Caki2 (cell line): Measurements from ENCODE around the gene AIDA. TPM values are rescaled to one million over a fixed set of nuclear protein-coding genes. Genes with fewer than 3 reads are reported as not detected.
"Not testable (repeated sequence)": the region's sequence is repeated elsewhere in the genome, so short reads cannot be mapped to it uniquely, and the experiment has no call there.

Experiments
- DNase-seq: peaks from one replicate; pipeline ENCODE4 v3.0.0-alpha.2; 2015; ENCODE audit warnings: low read depth
- in situ Hi-C: cut with HindIII; loops from 2 replicates; pipeline ENCODE4 v1.10.0; 2016; ENCODE audit warnings: low sequenced_read_pairs, low pct_unique_long_range_greater_than_20kb, mixed read lengths
- total RNA-seq: library from RNA; depleted of rRNA; stranded (reverse); fragments of >200 nt; shearing (Covaris generic); gene quantifications from 2 replicates; pipeline ENCODE4 v1.2.3, GENCODE V29; 2014; ENCODE audit warnings: low replicate concordance

AIDA gene
- total RNA-seq, 1 experiment from 2014 or later: 28.8 TPM

DNA sequence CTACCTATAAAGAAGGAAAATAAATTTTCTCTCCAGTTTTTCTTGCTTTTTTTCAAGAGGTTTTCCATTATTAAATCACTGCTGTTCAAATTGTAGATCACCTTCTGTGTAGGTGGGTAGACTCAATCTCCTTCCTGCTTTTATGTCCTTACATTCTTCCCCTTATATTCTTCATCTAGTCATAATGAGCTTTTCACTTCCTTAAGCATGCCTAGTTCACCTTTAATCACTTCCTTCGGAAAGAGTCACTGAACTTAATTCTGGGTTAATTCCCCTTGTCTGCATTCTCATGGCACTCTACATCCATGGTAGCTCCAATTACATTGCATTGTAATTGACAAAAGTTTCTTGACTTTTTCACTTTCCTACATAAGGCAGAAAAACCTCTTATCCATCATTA is 18.6 kb upstream of the AIDA start:
- in situ Hi-C loops: loop anchor here (25.0 kb wide), 1 partner anchor 356 kb away; no protein-coding TSS in a partner anchor

GRCh38 chr1:222728746-222729145 is 16.5 kb upstream of the AIDA start:
- no peak for DNase-seq
- in situ Hi-C loops: loop anchor here (25.0 kb wide), 1 partner anchor 359 kb away; no protein-coding TSS in a partner anchor

More for the DNA sequence above, 18.6 kb upstream of the AIDA start:
- DNase-seq: no peak

DNA sequence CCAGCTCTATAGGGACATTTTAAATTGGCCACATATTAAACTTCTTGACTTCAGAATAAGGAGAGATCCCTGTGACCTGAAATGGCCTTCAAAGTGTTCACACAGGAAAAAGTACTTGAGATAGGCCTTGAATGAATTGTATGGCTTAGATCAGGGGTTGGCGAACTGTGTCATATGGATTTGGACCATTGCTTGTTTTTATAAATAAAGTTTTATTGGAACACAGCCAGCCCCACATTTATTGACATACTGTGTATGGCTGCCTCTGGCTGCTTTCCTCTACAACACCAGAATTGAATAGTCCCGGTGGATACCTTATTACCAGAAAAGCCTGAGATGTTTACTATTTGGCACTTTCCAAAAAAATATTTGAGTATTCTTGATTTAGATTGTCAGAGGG is 4.1 kb upstream of the AIDA start:
- no peak for DNase-seq
- in situ Hi-C loops: no loop called here

GRCh38 chr1:222713091-222713961 is 1.0 kb upstream of the AIDA start:
- in situ Hi-C loops: no loop called here
- peak; percentile 93 for DNase-seq

- in situ Hi-C loops: no loop called here
- peak; percentile 66 for DNase-seq
Measured at GRCh38 chr1:222711319-222712252, 705 bp downstream of the AIDA start.

GRCh38 chr1:222709700-222710153 is 2.6 kb downstream of the AIDA start:
- in situ Hi-C loops: no loop called here
- no peak for DNase-seq

- no peak for DNase-seq
- in situ Hi-C loops: no loop called here
Measured at GRCh38 chr1:222706815-222707214, 5.5 kb downstream of the AIDA start.

DNA sequence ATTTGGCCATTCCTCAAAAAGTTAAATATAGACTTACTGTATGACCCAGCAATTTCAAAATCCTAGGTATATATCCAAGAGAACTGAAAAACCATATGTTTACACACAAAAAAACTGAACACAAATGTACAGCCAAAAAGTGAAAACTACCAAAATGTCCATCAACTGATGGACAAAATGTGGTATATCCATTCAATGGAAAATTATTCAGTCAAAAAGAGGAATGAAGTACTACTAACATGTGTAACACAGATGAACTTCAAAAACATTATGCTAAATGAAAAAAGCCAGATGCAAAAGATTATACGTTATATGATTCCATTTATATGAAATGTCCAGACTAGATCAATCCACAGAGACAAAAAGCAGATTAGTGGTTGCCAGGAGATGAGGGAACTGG is 8.0 kb downstream of the AIDA start:
- in situ Hi-C loops: no loop called here
- no peak for DNase-seq

- in situ Hi-C loops: no loop called here
- no peak for DNase-seq
Measured at GRCh38 chr1:222702210-222702609, 10.1 kb downstream of the AIDA start.

DNA sequence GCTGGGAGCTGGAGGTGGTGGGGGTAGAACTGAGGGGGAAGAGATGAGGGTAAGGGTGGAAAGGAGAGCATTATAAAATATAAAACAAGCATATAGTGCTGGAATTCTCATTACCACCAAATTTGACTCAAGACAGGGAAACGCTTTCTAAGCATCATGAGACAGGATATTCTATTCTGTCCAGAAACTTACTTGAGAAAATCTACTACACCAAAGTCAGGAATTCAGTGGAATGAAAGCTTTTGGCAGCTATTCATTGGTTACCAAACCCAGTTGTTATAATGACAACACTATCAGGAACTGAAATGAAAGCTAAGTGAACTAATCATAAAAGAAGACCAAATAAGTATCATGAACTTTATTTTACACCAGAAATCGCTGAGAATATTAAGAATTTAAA is 14.5 kb downstream of the AIDA start:
- in situ Hi-C loops: no loop called here
- no peak for DNase-seq

GRCh38 chr1:222697203-222697602 is 15.1 kb downstream of the AIDA start:
- DNase-seq: no peak
- in situ Hi-C loops: no loop called here

GRCh38 chr1:222696741-222697140 is 15.6 kb downstream of the AIDA start:
- in situ Hi-C loops: no loop called here
- DNase-seq: no peak

DNA sequence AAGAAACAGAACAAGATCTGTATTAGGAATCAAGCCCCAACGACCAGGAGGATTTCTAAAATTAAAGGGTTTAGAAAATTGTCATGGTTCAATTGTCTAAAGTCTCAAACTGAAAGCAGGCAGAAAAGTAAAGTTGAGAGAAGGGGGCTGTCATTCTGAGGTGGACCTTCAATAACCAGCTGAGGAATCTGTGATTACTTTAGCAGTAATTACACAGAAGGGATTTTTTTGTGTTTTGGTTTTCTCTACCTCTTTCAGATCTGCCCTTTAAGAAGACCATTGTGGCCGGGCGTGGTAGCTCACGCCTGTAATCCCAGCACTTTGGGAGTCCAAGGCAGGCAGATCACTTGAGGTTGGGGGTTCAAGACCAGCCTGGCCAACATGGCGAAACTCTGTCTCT is 17.4 kb downstream of the AIDA start:
- in situ Hi-C loops: no loop called here
- DNase-seq: no peak

DNA sequence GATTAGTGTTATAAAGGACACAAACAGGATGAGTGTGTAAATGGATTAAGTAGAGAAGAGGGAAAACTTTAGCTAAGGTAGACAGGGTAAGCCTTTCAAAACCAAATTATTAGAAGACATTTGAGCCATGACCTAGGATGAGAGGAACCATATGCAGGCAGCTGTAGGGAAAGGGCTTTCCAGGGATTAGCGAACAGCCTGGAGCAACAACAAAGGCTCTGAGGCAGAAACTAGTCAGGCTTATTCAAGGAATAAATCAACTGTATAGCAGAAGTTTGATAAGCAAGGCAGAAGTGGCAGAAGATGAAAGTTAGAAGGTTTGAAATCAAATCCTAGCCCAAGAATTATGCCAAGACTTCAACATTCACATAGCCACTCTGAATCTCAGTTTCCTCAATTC is 21.3 kb downstream of the AIDA start:
- DNase-seq: no peak
- in situ Hi-C loops: no loop called here

GRCh38 chr1:222680080-222680479 is 32.2 kb downstream of the AIDA start:
- DNase-seq: no peak
- in situ Hi-C loops: no loop called here

DNA sequence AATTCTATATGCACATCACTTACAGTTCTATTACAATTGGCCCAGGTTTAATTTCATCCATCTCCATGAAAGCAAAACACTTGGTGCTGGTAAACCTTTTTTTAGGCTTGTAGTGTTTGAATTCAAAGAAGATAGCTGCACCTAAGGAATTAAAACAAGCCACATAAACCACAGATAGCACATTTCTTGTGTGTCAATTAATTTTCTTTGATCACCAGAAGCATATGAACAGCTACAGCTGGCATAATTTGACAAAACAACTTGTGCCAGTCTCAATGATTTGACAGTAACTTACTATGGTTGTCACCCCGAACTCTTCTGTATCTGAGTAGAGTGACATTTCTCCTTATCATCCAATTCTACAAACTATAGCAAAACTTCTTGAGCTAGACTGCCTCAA is 42.2 kb downstream of the AIDA start:
- no peak for DNase-seq
- in situ Hi-C loops: no loop called here

- in situ Hi-C loops, DNase-seq: not testable (repeated sequence)
Measured at GRCh38 chr1:222669107-222669506, 43.2 kb downstream of the AIDA start.

DNA sequence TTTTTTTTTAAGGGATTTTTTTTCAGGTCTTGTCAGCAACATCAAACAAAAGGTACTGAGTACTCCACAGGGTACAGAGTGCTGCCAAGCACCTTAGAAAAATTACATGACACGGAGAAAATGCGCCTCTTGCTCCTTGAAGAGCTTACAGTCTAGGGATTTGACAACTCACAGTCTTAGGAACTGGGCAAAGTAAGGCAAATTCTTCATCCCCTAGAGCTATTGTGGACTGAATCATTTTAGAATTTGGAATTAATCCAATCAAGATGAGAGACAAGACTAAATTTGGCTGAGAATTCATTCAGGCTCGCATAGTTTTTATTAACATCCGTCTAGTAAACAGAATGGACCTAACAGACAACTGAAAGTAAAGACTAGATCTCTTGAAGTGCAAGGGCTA is 44.1 kb downstream of the AIDA start:
- DNase-seq, in situ Hi-C loops: not testable (repeated sequence)

GRCh38 chr1:222665964-222666363 is 46.3 kb downstream of the AIDA start:
- no peak for DNase-seq
- in situ Hi-C loops: no loop called here
